HG03565 (cell line): ENCODE results near the gene FMO3.

Experiments used
- ATAC-seq: cut with Tn5 transposase; IDR thresholded peaks from one replicate; pipeline ENCODE4 v1.9.1; 2021; ENCODE audit warnings: mild to moderate bottlenecking, moderate library complexity; ENCODE audit not compliant: unreplicated experiment

The FMO3 gene

DNA sequence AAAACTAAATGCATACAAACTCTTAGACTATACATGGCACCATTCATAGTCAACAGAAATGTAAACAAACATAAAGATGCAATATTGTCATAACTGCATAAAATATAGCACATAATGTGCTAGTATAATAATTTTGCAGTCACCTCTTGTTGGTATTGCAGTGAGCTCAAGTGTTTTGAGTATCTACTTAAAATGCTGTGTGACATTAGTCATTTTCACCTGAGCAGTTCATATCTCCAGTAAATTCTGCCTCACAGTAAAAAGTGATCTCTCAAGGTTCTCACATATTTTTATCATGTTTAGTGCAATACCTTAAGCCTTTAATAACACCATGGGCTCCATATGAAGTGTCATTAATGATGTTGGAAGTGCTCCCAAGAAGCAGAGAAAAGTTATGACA, 64.8 kb downstream of the FMO3 start:
- no peak for ATAC-seq

GRCh38 chr1:171158096-171158495, 67.4 kb downstream of the FMO3 start:
- ATAC-seq, result no peak

- no peak for ATAC-seq
Measured at GRCh38 chr1:171158551-171158950, 67.8 kb downstream of the FMO3 start.

GRCh38 chr1:171159148-171159547, 68.4 kb downstream of the FMO3 start:
- ATAC-seq, result no peak

DNA sequence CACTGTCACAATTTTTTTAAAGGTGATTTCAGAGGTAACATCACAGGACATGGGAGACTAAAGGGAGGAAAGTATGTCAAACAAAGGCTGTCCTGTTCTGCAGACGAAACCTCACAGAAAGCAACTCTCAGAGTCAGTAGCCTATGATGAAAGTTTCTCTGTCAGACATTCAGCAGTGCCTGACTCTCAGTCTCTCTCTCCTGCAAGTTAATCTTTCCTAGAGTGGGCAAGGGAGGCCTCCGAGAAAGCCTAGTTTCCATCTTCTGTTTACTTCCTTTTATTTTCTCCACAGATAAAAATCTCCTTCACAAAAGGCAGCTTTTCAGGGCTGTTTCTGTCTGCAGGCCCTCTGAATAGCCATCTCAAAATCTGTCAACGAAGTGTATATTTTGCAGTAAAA, 69.5 kb downstream of the FMO3 start:
- ATAC-seq, result no peak

DNA sequence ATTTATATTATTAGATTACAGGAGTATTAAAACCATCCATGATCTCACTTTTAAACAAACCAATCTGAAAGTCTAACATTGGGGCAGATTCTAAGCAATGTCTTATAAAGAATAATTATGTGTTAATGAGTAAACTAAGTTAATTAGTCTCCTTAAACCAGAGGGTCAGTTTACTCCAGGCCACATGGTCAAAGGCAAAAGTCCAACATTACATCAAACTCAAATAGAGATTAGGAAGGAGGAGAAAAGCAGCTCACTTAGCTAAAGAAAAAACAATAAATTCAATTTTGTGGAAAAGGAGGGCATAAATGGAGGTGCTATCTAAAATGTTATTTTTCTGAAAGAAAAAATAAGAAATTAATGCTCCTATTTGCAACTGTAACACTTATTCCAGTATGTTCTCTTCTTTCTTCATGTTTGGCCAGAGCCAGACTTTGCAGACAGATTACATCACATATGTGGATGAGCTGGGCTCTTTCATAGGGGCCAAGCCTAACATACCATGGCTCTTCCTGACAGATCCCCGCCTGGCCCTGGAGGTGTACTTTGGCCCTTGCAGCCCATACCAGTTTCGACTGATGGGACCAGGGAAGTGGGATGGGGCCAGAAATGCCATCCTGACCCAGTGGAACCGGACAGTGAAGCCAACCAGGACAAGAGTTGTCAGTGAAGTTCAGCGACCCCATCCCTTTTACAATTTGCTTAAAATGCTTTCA, 70.1 kb downstream of the FMO3 start:
- ATAC-seq, result no peak

DNA sequence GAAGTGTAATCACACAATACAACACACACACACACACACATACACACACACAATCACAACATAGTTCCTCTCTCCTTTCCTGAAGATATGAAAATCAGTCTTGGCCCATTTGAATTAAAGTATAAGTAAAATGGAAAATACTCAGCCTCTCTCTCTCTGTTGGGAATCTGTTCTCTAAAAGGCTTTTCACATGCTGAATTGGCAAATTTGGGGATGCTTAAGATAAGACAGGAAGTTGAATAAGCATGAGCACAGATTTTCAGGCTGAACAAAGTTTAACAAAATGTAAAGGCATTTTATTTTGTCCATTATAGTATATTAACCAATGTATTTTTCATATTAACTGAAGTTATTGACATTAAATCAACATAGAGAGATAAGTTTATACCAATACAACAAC, 70.7 kb downstream of the FMO3 start:
- no peak for ATAC-seq

DNA sequence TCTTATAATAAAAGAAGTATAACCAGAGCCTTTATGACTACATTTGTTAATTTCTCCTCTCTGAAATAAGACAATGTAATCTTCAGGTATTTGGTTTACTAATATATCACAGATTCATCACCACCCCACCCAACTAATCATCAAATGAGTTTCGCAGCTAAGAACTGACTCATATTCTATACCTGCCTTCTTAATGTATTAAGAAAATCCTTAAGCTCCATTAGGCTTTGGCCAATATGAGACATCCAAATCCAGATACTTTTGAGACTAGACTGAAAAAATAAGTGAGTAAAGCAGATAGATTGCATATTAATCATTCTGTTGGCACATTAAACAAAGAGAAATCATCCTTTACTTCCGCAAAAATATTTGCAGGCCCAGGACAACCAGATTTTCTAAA, 75.7 kb downstream of the FMO3 start:
- no peak for ATAC-seq
